GM19397 (cell line): ENCODE measurements around the gene OR2J1.
"Not testable (repeated sequence)": the region's sequence is repeated elsewhere in the genome, so short reads cannot be mapped to it uniquely, and the experiment has no call there.

ENCODE experiments used
- ATAC-seq: cut with Tn5 transposase; IDR thresholded peaks from one replicate; pipeline ENCODE4 v1.9.1; 2021; ENCODE audit warnings: mild to moderate bottlenecking, moderate library complexity; ENCODE audit not compliant: unreplicated experiment

OR2J1 gene

DNA sequence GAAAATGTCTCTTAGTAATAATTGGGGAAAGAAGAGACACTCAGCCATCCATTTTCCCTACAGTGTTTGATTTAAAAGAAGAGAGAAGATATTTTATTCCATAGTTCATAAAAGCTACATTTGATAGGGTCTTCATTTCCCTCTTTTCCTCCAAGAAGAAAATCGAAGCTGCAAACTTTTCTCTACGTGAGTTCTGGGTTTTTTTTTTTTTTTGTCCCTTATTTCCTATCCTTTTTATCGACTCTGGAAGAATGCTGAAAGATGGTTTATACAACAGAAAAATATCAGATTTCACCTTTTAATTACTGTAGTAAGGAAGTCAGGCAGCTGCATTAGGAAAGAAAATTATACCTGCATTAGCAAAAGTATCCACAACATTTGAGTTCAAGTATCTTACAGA is at the start of gene OR2J1:
Gene OR2J1 (plus strand): TSS at position 301 of the 400 bp plus-strand sequence. CDS start 1,453 bp downstream, outside the sequence.
- no peak for ATAC-seq

DNA sequence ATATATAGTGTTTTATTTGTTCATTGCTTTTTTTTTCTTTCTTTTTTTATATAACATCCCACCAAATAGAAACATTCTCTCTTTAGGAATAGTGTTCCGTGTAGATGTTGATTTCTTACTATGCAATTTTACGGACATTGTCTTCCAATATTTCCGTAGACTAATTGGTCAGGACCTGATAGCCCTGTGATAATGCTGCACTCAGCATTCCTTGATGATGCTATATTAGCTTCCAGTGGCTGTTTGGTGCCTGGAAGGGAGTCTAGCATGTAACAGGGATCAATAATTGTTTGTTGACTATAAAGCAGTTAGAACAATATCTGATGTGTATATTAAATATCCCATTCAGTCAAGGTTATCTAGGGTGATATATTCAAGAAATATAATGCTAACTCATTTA is 47.6 kb upstream of the OR2J1 start:
- ATAC-seq: no peak

DNA sequence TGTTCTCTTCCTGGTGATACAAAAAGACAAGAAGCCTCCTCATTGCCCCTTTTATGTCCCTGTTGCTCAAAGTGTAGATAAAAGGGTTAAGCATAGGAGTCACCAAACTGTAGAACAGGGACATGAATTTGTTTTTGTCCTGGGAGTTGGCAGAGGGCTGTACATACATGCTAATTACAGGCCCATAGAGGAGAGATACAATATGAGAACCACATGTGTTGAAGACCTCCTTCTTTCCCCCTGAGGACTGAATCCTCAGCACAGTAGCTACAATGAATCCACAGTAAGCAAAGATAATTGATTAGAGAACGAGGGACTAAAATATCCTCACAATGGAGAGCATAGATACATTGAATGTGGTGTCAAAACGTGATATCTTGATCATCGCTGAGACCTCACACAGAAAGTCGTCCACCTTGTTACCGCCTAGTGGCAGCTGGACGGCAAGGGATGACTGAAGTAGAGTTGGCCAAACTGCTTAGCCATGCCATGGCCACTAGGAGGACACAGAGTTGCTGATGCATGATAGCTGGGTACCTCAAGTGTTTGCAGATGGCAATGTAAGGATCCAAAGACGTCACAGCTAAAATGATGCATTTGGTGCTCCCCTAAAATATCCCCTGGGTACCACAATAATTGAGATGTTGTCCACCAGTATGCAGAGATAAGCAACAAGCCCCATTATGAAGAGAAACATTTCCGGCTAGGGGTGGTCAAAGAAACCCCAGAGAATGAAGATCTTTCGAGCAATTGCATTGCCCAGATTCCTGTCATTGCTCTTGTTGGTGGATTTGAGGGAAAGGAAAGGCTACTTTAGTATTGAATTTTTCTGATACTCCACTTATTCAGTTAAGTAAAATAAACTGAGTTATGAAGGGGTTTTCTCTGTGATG is 27.2 kb upstream of the OR2J1 start:
- ATAC-seq: no peak

GRCh38 chr6:29079203-29079602 is 20.1 kb upstream of the OR2J1 start:
- no peak for ATAC-seq

DNA sequence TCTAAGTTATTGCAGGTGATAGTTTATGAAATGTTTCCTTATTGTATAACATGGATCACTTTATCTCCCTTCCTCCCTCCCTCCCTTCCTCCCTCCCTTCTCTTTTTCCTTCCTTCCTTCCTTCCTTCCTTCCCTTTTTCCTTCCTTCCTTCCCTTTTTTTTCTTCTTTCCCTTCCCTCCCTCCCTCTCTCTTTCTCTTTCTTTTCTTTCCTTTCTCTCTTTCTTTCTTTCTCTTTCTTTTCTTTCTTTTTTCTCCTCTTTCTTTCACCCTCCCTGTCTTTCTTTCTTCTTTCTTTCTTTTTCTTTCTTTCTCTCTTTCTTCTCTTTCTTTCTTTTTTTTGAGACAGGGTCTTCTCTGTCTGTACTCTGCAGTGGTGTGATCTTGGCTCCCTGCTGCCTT is 18.0 kb upstream of the OR2J1 start:
- no peak for ATAC-seq

DNA sequence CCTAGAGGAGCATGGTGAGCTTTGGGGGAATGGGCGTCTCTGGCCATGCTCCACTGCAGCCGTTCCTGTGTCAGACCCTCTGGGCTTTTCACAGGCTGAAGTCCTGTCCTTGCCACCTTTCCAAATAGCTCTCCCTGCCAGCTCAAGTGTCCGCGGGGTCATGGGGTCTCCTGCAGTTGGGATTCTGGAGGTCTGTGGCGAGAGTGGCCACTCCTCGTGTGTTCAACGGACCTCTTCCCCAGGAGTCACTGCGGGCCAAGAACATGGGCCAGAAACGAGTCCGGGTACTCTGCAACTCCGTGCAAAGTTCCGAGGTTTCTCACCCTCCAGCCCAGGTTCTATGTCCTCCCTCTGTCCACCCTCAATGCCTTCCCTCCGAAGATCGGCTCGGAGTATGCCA is 16.8 kb upstream of the OR2J1 start:
- no peak for ATAC-seq

GRCh38 chr6:29087213-29087612 is 12.1 kb upstream of the OR2J1 start, which contains the start of gene OR2B3:
TSS of gene OR2B3 (minus strand) at chr6:29087313. CDS start at chr6:29087248, 65 bp downstream.
- ATAC-seq: no peak

GRCh38 chr6:29092957-29093356 is 6.3 kb upstream of the OR2J1 start:
- ATAC-seq: no peak

GRCh38 chr6:29097803-29098202 is 1.5 kb upstream of the OR2J1 start:
- ATAC-seq: no peak

DNA sequence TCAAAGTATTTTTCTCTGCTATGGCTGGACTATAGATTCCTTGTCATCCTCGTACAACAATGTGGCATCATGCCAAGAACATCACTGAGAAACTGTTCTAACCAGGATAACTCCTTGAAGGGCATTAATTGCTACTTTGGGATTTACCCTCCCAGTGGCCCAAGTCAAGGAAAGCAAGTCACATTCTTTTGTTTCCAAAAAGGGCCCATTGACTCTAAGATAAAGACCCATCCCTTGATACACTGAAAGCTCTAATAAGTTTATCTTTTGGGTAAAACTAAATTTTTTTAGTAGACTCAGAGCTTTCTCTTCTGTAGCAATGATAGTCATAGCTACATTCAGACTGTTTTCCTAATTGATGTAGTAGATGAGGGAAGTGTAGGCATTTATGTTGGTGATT is 8.5 kb downstream of the OR2J1 start, which contains the start of gene OR2J3:
Gene OR2J3 (plus strand): TSS at position 301 of the 400 bp plus-strand sequence. CDS start 3,833 bp downstream, outside the sequence.
- ATAC-seq: no peak

- no peak for ATAC-seq
Measured at GRCh38 chr6:29112135-29112534, 12.8 kb downstream of the OR2J1 start.

- not testable (repeated sequence) for ATAC-seq
Measured at GRCh38 chr6:29114964-29115363, 15.7 kb downstream of the OR2J1 start.

- ATAC-seq: no peak
Measured at GRCh38 chr6:29129326-29130012, 30.2 kb downstream of the OR2J1 start.

DNA sequence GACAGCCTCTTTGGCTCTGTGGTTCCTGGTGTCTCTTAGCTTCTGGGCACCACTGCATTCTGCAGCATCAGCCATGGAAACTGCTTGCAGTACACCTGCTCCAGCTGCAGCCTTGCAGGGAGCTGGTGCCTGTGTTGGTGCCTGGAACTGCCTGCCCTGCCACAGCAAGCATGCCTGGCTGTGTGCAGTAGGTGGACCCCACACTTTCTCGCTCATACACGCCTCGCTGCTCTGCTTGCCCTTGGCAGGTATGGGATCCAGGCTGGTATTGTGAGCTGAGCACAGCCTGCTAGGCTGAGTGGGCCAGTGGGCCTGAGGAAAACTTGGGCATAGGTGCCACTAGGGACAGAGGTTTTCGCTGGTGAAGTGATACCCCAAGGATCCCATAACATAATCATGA is 31.4 kb downstream of the OR2J1 start:
- no peak for ATAC-seq

- no peak for ATAC-seq
Measured at GRCh38 chr6:29131691-29132090, 32.4 kb downstream of the OR2J1 start.

DNA sequence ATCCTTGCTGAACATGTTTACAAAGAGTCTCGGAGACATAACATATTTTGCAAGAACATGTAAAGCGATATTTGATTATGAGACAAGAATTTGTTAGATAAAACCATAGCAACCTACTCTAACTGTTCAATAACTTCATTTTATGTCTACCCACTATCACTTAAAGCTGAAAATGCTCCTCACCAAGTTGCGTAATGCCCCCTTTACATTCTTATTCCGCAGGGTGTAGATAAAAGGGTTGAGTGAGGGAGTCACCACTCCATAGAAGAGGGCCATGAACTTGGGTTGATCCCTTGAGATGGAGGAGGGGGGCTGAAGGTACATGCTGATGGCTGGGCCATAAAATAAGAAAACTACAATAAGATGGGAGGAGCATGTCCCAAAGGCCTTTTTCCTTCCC is 38.4 kb downstream of the OR2J1 start:
- ATAC-seq: no peak

- no peak for ATAC-seq
Measured at GRCh38 chr6:29141606-29142005, 42.3 kb downstream of the OR2J1 start.

DNA sequence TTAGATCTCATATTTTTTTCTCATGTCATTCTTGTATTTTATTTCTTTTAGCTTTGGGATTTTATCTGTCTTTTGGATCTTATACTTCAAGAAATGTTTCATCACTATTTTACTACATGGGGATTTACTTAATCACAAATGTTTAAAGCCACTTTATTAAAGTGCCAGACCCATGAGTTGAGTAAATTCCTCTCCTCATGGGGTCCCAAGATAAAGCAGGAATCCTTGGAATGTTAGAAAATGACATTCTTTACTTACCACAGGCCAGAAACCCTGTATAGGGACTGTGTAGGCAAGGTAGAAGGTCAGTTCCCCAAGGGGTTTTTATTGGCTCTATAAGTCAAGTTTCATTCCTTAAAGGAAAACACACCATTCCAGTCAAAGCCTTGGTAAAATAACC is 43.0 kb downstream of the OR2J1 start:
- ATAC-seq: no peak

DNA sequence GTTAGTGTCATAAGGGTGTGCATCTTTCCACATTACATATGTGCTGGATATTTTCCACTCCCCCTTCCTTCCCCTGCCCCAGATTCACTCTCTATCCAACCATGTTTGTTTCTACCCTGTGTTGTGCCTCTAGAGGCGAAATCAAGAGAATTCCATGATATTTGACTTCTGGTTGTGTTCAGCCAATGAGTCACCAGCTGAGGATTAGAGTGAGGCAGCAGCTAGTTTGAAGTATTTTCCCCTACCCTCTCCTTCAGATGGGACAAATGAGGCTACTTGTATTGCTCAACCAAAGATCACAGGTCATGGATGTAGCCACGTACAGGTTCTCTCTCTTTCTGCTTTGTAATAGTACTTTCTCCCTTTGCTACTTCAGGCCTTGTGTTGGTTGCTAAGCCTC is 46.9 kb downstream of the OR2J1 start:
- ATAC-seq: no peak

GRCh38 chr6:29147074-29147473 is 47.8 kb downstream of the OR2J1 start:
- ATAC-seq: no peak

DNA sequence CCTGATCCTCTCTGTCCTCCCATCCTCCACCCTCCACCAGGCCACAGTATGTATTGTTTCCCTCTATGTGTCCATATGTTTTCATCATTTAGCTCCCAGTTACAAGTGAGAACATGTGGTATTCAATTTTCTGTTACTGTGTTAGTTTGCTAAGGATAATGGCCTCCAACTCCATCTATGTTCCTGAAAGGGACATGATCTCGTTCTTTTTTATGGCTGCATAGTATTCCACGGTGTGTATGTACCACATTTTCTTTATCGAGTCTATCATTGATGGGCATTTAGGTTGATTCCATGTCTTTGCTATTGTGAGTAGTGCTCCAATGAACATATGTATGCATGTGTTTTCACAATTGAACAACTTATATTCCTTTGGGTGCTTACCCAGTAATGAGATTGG is 50.2 kb downstream of the OR2J1 start:
- not testable (repeated sequence) for ATAC-seq
